Endothelial cell of umbilical vein (primary cell): ENCODE measurements around the gene HNRNPU. TPM values are rescaled to one million over a fixed set of nuclear protein-coding genes. Genes with fewer than 3 reads are reported as not detected.

Experiments
- BruUV-seq: library from RNA; stranded (reverse); fragments of 400-500 nt; replicated peaks from 2 replicates; lab custom pipeline; 2021; lab: Mats Ljungman, UMichigan
- CTCF ChIA-PET: fragments of 300-600, 350-600 bp; sonication (Branson Sonifier 250); formaldehyde crosslinking; loops from one replicate; lab custom pipeline; 2021; ENCODE audit warnings: antibody characterized with exemption, inconsistent platforms; lab: Charles Lee
- POLR2A ChIA-PET: fragments of 300-600, 350-600 bp; sonication (Branson Sonifier 250); formaldehyde crosslinking; loops from one replicate; lab custom pipeline; 2021; ENCODE audit warnings: antibody characterized with exemption, inconsistent platforms; lab: Charles Lee
- DNase-seq: peaks from one replicate; pipeline ENCODE4 v3.0.0-alpha.2; 2011; ENCODE audit warnings: low read depth, low spot score
- FAIRE-seq: peaks from 2 replicates; lab custom pipeline; 2011; peaks lifted over from hg19 to GRCh38; lab: Jason Lieb, UNC
- H2AFZ ChIP-seq: 2 replicates; pipeline ENCODE4 v1.6.0; 2012; ENCODE audit warnings: low read depth, low read length, control low read depth, inconsistent platforms
- H3K27ac ChIP-seq: 2 replicates; pipeline ENCODE4 v1.5.1; 2011; ENCODE audit warnings: low read depth, mild to moderate bottlenecking, control low read depth, low read length, moderate library complexity; ENCODE audit not compliant: insufficient read depth
- H3K27me3 ChIP-seq, 2 experiments: 2 replicates each; pipeline versions ENCODE4 v1.6.0 to v1.6.1; 2011; ENCODE audit warnings: low read length in 2 of 2, mixed read lengths in 1 of 2; ENCODE audit not compliant: control insufficient read depth in 2 of 2, insufficient read depth in 2 of 2
- H3K36me3 ChIP-seq, 2 experiments: 2 replicates in 1 of 2; 3 replicates in 1 of 2; pipeline ENCODE4 v1.5.1; 2011; ENCODE audit warnings: low read length in 2 of 2, mild to moderate bottlenecking in 1 of 2, moderate library complexity in 1 of 2; ENCODE audit not compliant: control insufficient read depth in 2 of 2, insufficient read depth in 2 of 2; ENCODE audit errors: extremely low read depth in 1 of 2
- H3K4me1 ChIP-seq: 3 replicates; pipeline ENCODE4 v1.5.1; 2011; ENCODE audit warnings: mild to moderate bottlenecking, low read length; ENCODE audit not compliant: control insufficient read depth, insufficient read depth; ENCODE audit errors: extremely low read depth
- H3K4me2 ChIP-seq: 2 replicates; pipeline ENCODE4 v1.6.1; 2011; ENCODE audit warnings: low read length, control low read depth, mixed read lengths; ENCODE audit not compliant: insufficient read depth
- H3K4me3 ChIP-seq, 3 experiments: fragments of 200-600 bp in 1 of 3; sonication (generic), shearing (Covaris generic) in 1 of 3; replicated peaks in 1 of 3; 2 replicates each; pipeline ENCODE4 v1.5.1; 2011 to 2016; ENCODE audit warnings: control low read depth in 3 of 3, low read length in 3 of 3, mild to moderate bottlenecking in 2 of 3, inconsistent platforms in 1 of 3, low read depth in 1 of 3, moderate library complexity in 1 of 3; ENCODE audit not compliant: insufficient read depth in 1 of 3
- H3K79me2 ChIP-seq: 2 replicates; pipeline ENCODE4 v1.6.0; 2012; ENCODE audit warnings: low read length, inconsistent platforms; ENCODE audit not compliant: control insufficient read depth, insufficient read depth
- H3K9ac ChIP-seq: replicated peaks from 2 replicates; pipeline ENCODE3; 2011; ENCODE audit warnings: low read length, control low read depth; ENCODE audit not compliant: insufficient read depth; ENCODE audit errors: extremely low read depth
- H3K9me1 ChIP-seq: replicated peaks from 3 replicates; pipeline ENCODE4 v1.6.0; 2011; ENCODE audit warnings: mild to moderate bottlenecking, low read length; ENCODE audit not compliant: control insufficient read depth, insufficient read depth; ENCODE audit errors: extremely low read depth
- H3K9me3 ChIP-seq: replicated peaks from 2 replicates; pipeline ENCODE4 v1.5.1; 2012; ENCODE audit warnings: low read length, inconsistent platforms; ENCODE audit not compliant: control insufficient read depth, insufficient read depth
- H4K20me1 ChIP-seq: replicated peaks from 2 replicates; pipeline ENCODE3; 2011; ENCODE audit warnings: mild to moderate bottlenecking, low read length; ENCODE audit not compliant: control insufficient read depth, insufficient read depth; ENCODE audit errors: extremely low read depth
- EZH2 ChIP-seq: IDR thresholded peaks from 2 replicates; pipeline ENCODE4 v1.6.1; 2012; ENCODE audit warnings: borderline replicate concordance, low read depth, mild to moderate bottlenecking, moderate library complexity, low read length, inconsistent platforms; ENCODE audit not compliant: severe bottlenecking
- FOS ChIP-seq: IDR thresholded peaks from 2 replicates; pipeline ENCODE4 v1.6.1; 2011; ENCODE audit warnings: mild to moderate bottlenecking, low read length, moderate library complexity, borderline replicate concordance; ENCODE audit not compliant: insufficient read depth
- GATA2 ChIP-seq: IDR thresholded peaks from 2 replicates; pipeline ENCODE4 v1.7.0; 2011; ENCODE audit warnings: low read depth, mild to moderate bottlenecking, moderate library complexity, mixed read lengths, low read length; ENCODE audit not compliant: insufficient read length, insufficient read depth
- JUN ChIP-seq: IDR thresholded peaks from 2 replicates; pipeline ENCODE4 v1.6.1; 2011; ENCODE audit warnings: borderline replicate concordance, low read depth; ENCODE audit not compliant: insufficient read length, insufficient read depth
- MYC ChIP-seq: IDR thresholded peaks from one replicate; pipeline ENCODE4 v1.6.1; 2011; ENCODE audit warnings: mild to moderate bottlenecking, low read depth, low read length
- POLR2A ChIP-seq: IDR thresholded peaks from 2 replicates; pipeline ENCODE4 v1.6.1; 2012; ENCODE audit warnings: low read depth, mild to moderate bottlenecking, control low read depth, low read length
- POLR2AphosphoS5 ChIP-seq: IDR thresholded peaks from 2 replicates; pipeline ENCODE4 v1.6.1; 2012; ENCODE audit warnings: low read depth, mild to moderate bottlenecking, control low read depth, low read length, moderate library complexity; ENCODE audit not compliant: insufficient read depth
- dilution Hi-C: fragments of 300-500 bp; cut with MboI; formaldehyde crosslinking; loops from one replicate; pipeline ENCODE4 v1.15.0; 2019; ENCODE audit warnings: low sequenced_read_pairs; ENCODE audit not compliant: extremely low pct_ligation_motif_present
- intact Hi-C: fragments of 100-400 bp; cut with micrococcal nuclease; formaldehyde crosslinking; loops from one replicate; pipeline ENCODE4 v1.10.0; 2022
- polyA plus RNA-seq, 4 experiments: library from polyadenylated mRNA; depleted of rRNA in 3 of 4; stranded (reverse) in 3 of 4; unstranded in 1 of 4; fragments of >200 nt; gene quantifications; 2 replicates each; pipeline versions ENCODE4 v1.2.1 to v1.2.3, GENCODE V29; 2011 to 2012; ENCODE audit warnings: missing spikeins in 1 of 4
- total RNA-seq: library from RNA; stranded (reverse); gene quantifications from 2 replicates; pipeline ENCODE4 v1.2.3, GENCODE V29; 2021
- TF ChIP-seq, protein P1 (sequence below): IDR thresholded peaks from 2 replicates; pipeline ENCODE4 v1.6.1; 2011; ENCODE audit not compliant: insufficient read depth, insufficient read length
- TF ChIP-seq, protein P2 (sequence below), 2 donors: IDR thresholded peaks; 1 replicate in 1 of 2; 2 replicates in 1 of 2; pipeline ENCODE4 v1.5.1; 2011; ENCODE audit warnings: low read length in 2 of 2, mild to moderate bottlenecking in 2 of 2, moderate library complexity in 2 of 2, control low read depth in 1 of 2, inconsistent platforms in 1 of 2, low read depth in 1 of 2; ENCODE audit not compliant: insufficient read depth in 1 of 2; ENCODE audit errors: extremely low read depth in 1 of 2

The HNRNPU gene
- total and polyA plus RNA-seq, 2 donors (not counting 3 experiments of a cell fraction or from before 2014, with no cell fraction given) = 68.7 to 417 TPM

DNA sequence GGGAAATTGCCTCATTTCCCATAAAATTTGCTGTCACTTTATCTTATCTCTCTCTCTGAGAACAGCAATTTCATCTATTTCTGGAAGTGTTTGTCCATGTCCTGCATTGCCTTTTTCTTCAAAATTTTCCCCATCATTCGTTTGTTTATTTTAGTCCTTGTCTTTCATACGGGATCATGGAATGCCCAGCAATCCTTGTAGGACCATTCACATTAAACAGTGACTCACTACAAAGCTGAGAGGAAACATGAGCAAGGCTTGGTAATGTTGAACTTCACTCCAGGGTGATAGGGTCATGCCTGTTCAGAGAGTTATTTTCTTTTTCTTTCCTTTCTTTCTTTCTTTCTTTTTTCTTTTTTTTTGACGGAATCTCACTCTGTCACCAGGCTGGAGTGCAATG, 32.2 kb upstream of the HNRNPU start:
- POLR2A ChIA-PET = no interaction called here

DNA sequence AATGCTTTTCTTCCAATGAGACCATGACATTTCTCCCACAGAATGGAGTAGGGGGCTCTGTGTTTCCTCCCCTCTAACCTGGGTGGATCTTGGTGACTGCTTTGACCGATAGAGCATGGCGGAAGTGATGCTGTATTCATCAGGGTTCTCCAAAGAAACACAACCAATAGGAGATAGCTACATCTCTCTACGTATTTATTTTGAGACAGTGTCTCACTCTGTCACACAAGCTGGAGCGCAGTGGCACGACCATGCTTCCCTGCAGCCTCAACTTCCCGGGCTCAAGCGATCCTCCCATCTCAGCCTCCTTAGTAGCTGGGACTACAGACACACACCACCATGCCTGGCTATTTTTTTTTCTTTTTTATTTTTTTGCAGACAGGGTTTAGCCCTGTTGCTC, 29.5 kb upstream of the HNRNPU start:
- intact Hi-C loops (no loop called here), dilution Hi-C loops (no loop called here)
- Histone ChIP-seq H2AFZ (no peak overlapping the region), H3K36me3 (no peaks in the 10 kb centered on the region), H3K27me3 (no peaks in the 10 kb centered on the region), H4K20me1 (no peaks in the 10 kb centered on the region), H3K9me1 (no peaks in the 10 kb centered on the region), H3K4me1 (peaks cover 6% of the 10 kb centered on the region), H3K79me2 (no peaks in the 10 kb centered on the region), H3K9ac (no peak overlapping the region), H3K27ac (no peak overlapping the region), H3K4me2 (no peak overlapping the region), H3K4me3 (no peak overlapping the region), H3K9me3 (no peaks in the 10 kb centered on the region)
- ChIA-PET POLR2A (no interaction called here), CTCF (interaction anchor here (0.9 to 1.0 kb wide), 2 partner anchors 13 to 22 kb away, joined by 3 to 4 read pairs; no protein-coding TSS in a partner anchor)
- no peak for DNase-seq
- TF ChIP-seq JUN = no peak
- TF ChIP-seq, protein P1, sequence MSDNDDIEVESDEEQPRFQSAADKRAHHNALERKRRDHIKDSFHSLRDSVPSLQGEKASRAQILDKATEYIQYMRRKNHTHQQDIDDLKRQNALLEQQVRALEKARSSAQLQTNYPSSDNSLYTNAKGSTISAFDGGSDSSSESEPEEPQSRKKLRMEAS = no peak
- no peak for TF ChIP-seq FOS
- no peak for TF ChIP-seq EZH2
- TF ChIP-seq GATA2 = no peak
- TF ChIP-seq MYC = no peak
- TF ChIP-seq POLR2A = no peak
- TF ChIP-seq POLR2AphosphoS5 = no peak
- TF ChIP-seq, protein P2, sequence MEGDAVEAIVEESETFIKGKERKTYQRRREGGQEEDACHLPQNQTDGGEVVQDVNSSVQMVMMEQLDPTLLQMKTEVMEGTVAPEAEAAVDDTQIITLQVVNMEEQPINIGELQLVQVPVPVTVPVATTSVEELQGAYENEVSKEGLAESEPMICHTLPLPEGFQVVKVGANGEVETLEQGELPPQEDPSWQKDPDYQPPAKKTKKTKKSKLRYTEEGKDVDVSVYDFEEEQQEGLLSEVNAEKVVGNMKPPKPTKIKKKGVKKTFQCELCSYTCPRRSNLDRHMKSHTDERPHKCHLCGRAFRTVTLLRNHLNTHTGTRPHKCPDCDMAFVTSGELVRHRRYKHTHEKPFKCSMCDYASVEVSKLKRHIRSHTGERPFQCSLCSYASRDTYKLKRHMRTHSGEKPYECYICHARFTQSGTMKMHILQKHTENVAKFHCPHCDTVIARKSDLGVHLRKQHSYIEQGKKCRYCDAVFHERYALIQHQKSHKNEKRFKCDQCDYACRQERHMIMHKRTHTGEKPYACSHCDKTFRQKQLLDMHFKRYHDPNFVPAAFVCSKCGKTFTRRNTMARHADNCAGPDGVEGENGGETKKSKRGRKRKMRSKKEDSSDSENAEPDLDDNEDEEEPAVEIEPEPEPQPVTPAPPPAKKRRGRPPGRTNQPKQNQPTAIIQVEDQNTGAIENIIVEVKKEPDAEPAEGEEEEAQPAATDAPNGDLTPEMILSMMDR (IDR thresholded peaks at IDR 0.05; ENCODE audit: extremely low read depth in 1 of 2, insufficient read depth in 1 of 2, low read depth in 1 of 2, low read length in 2 of 2) = no peak
- FAIRE-seq = no peak
- BruUV-seq = no TSS peak

More for the DNA sequence above, 32.2 kb upstream of the HNRNPU start:
- Histone ChIP-seq H3K36me3 (no peaks in the 10 kb centered on the region), H2AFZ (no peak overlapping the region), H3K4me2 (peak overlapping the region; percentile 48), H3K9me1 (no peaks in the 10 kb centered on the region), H3K79me2 (no peaks in the 10 kb centered on the region), H4K20me1 (no peaks in the 10 kb centered on the region), H3K27ac (peak overlapping the region; percentile 57), H3K4me1 (peaks cover 6% of the 10 kb centered on the region), H3K9me3 (no peaks in the 10 kb centered on the region), H3K9ac (no peak overlapping the region), H3K27me3 (no peaks in the 10 kb centered on the region), H3K4me3 (no peak overlapping the region)
- TF ChIP-seq POLR2AphosphoS5 (peak; percentile 68), FOS (peak; percentile 90), GATA2 (peak; percentile 55), EZH2 (no peak), POLR2A (no peak), JUN (peak; percentile 81)
- no TSS peak for BruUV-seq
- dilution Hi-C loops = no loop called here
- intact Hi-C loops = loop anchor here (1.0 to 2.0 kb wide), 2 partner anchors 32 to 74 kb away; partner anchors contain the start of gene HNRNPU
- DNase-seq (peak; percentile 86), FAIRE-seq (peak; percentile 98)
- CTCF ChIA-PET = interaction anchor here (1.0 to 1.1 kb wide), 2 partner anchors 18 to 146 kb away, joined by 3 read pairs; no protein-coding TSS in a partner anchor
